ENCODE measurements around the gene NEURL4. TPM values are rescaled to one million over a fixed set of nuclear protein-coding genes. Genes with fewer than 3 reads are reported as not detected.

The NEURL4 gene
- polyA plus RNA-seq, 2 of the 4 experiments (the other 2 are of a cell fraction), result 12.2 to 50.4 TPM

DNA sequence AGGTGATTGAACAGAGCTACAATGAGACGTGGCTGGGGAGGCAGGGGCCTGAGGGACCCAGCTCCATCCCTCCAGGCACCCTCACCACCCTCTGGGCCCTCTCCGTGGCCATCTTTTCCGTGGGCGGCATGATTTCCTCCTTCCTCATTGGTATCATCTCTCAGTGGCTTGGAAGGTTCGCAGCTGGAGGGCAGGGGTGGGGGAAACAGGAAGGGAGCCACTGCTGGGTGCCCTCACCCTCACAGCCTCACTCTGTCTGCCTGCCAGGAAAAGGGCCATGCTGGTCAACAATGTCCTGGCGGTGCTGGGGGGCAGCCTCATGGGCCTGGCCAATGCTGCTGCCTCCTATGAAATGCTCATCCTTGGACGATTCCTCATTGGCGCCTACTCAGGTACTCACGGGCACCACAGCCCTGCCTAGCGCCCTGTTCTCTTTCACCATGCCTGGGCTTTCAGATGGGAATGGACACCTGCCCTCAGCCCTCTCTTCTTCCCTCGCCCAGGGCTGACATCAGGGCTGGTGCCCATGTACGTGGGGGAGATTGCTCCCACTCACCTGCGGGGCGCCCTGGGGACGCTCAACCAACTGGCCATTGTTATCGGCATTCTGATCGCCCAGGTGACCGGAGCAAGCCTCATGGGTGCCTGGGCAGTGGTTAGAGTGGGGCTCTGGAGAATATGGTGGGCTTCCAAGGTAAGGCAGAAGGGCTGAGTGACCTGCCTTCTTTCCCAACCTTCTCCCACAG lies 45.5 kb downstream of the NEURL4 start:
- no peak for ATAC-seq
- H3K4me1 ChIP-seq, result peaks cover 11% of the 10 kb centered on the region
- CTCF ChIA-PET, result interaction anchor here (1.0 to 13.5 kb wide), 10 partner anchors 8 to 277 kb away, joined by 3 to 446 read pairs (median 5); partner anchors contain the start of gene CTDNEP1

DNA sequence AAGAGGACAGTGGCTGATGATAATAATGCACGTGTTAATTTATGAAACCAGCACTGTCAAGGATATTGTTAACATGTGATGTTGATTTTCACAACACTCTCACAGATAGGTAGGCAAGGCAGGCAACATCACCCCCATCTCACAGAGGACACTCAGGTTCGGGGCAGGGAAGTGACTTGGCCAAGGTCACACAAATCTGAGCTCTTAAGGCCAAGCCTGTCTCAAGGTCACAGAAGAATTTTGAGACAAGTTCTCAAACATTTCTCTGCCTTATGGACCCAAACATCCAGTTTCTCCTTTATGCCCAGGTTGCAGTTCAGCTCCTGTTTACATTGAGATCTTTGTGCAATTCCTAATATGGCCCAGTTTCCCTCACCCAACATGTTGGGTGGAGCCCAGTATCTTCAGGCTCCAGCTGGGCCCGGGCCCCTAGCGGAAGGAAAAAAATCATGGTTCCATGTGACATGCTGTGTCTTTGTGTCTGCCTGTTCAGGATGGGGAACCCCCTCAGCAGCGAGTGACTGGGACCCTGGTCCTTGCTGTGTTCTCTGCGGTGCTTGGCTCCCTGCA lies 46.3 kb downstream of the NEURL4 start:
- CTCF ChIA-PET, result interaction anchor here (1.1 to 13.5 kb wide), 12 partner anchors 8 to 278 kb away, joined by 3 to 446 read pairs (median 6); partner anchors contain the start of gene GABARAP
- WGBS (ENCODE audit: missing lambda C conversion rate), result 72% methylated on average over 6 of the region's 6 CpGs
- no peak for DNase-seq (ENCODE audit: low read depth in 1 of 2, low spot score in 1 of 2)
- Histone ChIP-seq H3K4me3 (no peak overlapping the region), H3K4me1 (peaks cover 11% of the 10 kb centered on the region), H3K9me3 (no peaks in the 10 kb centered on the region), H3K4me2 (no peak overlapping the region), H3K27ac (no peak overlapping the region)
- no peak for FAIRE-seq
- POLR2A ChIA-PET, result interaction anchor here (1.1 kb wide), 1 partner anchor 22 kb away, joined by 11 read pairs; no protein-coding TSS in a partner anchor
- ATAC-seq, result no peak
- TF ChIP-seq, protein P1, sequence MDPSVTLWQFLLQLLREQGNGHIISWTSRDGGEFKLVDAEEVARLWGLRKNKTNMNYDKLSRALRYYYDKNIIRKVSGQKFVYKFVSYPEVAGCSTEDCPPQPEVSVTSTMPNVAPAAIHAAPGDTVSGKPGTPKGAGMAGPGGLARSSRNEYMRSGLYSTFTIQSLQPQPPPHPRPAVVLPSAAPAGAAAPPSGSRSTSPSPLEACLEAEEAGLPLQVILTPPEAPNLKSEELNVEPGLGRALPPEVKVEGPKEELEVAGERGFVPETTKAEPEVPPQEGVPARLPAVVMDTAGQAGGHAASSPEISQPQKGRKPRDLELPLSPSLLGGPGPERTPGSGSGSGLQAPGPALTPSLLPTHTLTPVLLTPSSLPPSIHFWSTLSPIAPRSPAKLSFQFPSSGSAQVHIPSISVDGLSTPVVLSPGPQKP (IDR thresholded peaks at IDR 0.05; ENCODE audit: low read depth, low read length), result no peak
- TF ChIP-seq CHD4 (IDR thresholded peaks at IDR 0.05; ENCODE audit: borderline replicate concordance), result no peak
- TF ChIP-seq, protein P2, sequence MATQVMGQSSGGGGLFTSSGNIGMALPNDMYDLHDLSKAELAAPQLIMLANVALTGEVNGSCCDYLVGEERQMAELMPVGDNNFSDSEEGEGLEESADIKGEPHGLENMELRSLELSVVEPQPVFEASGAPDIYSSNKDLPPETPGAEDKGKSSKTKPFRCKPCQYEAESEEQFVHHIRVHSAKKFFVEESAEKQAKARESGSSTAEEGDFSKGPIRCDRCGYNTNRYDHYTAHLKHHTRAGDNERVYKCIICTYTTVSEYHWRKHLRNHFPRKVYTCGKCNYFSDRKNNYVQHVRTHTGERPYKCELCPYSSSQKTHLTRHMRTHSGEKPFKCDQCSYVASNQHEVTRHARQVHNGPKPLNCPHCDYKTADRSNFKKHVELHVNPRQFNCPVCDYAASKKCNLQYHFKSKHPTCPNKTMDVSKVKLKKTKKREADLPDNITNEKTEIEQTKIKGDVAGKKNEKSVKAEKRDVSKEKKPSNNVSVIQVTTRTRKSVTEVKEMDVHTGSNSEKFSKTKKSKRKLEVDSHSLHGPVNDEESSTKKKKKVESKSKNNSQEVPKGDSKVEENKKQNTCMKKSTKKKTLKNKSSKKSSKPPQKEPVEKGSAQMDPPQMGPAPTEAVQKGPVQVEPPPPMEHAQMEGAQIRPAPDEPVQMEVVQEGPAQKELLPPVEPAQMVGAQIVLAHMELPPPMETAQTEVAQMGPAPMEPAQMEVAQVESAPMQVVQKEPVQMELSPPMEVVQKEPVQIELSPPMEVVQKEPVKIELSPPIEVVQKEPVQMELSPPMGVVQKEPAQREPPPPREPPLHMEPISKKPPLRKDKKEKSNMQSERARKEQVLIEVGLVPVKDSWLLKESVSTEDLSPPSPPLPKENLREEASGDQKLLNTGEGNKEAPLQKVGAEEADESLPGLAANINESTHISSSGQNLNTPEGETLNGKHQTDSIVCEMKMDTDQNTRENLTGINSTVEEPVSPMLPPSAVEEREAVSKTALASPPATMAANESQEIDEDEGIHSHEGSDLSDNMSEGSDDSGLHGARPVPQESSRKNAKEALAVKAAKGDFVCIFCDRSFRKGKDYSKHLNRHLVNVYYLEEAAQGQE (IDR thresholded peaks at IDR 0.05), result peak; percentile 34; the same call in 1 of the 2 replicates

More for the DNA sequence above, 45.5 kb downstream of the NEURL4 start:
- POLR2A ChIA-PET, result no interaction called here
- TF ChIP-seq HOXB13 (CRISPR knock-in tag; IDR thresholded peaks at IDR 0.05; ENCODE audit: low read depth) (no peak), CBX2 (IDR thresholded peaks at IDR 0.05; ENCODE audit: borderline replicate concordance, low read depth) (no peak)
- TF ChIP-seq, protein P3, sequence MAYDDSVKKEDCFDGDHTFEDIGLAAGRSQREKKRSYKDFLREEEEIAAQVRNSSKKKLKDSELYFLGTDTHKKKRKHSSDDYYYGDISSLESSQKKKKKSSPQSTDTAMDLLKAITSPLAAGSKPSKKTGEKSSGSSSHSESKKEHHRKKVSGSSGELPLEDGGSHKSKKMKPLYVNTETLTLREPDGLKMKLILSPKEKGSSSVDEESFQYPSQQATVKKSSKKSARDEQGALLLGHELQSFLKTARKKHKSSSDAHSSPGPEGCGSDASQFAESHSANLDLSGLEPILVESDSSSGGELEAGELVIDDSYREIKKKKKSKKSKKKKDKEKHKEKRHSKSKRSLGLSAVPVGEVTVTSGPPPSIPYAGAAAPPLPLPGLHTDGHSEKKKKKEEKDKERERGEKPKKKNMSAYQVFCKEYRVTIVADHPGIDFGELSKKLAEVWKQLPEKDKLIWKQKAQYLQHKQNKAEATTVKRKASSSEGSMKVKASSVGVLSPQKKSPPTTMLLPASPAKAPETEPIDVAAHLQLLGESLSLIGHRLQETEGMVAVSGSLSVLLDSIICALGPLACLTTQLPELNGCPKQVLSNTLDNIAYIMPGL (CRISPR knock-in tag; IDR thresholded peaks at IDR 0.05; ENCODE audit: borderline replicate concordance), result no peak
- no peak overlapping the region for H3K27ac ChIP-seq
- H3K4me2 ChIP-seq, result no peak overlapping the region
- DNase-seq (ENCODE audit: low read depth in 1 of 2, low spot score in 1 of 2), result no peak
- no peaks in the 10 kb centered on the region for H3K9me3 ChIP-seq
- H3K4me3 ChIP-seq, result no peak overlapping the region
- no peak for FAIRE-seq
- WGBS (ENCODE audit: missing lambda C conversion rate), result 79% methylated on average over 18 of the region's 18 CpGs

DNA sequence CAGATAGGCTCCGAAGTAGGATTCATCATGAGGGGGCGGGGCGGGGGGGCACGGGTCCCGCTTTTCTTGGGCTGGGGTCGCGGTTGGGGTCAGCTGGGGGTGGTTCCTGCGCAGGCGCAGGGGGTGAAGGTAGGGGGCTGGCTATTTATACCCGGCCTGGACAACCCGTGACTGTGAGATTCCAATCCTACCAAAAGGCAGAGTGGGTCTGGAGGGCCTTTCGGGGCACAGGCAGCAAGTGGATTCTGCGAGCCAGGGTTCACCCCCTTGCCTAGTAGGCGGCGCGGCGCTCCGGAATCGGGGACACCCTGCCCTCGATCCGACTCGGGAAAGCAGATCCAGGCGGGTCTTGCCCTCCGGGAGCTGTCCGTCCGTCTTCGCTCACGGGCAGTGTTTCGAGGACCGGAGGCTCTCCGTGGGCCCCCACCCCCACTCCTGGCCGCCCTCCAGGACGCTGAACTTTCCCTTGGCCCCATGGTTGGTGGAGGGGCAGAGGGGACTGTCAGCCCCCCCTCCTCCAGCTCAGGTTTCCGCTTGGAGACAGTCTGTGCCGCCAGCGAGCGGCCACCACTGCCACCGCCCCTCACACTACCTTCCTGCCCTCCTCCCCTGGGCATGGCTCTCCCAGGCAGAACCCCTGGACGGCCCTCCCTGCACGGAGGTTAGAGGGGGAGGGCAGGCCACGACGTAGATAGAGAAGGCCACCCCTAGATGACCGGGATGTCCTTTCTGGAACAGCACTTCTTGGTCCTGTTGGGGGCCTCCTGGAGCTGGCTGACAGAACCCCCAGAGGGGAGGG lies 47.0 kb downstream of the NEURL4 start:
- ATAC-seq, result no peak
- WGBS (ENCODE audit: missing lambda C conversion rate), result 64% methylated on average over 34 of the region's 43 CpGs
- Histone ChIP-seq H3K4me3 (peak overlapping the region; percentile 46), H3K27ac (peak overlapping the region; percentile 40 to 74; a peak in 5 of 6 replicates), H3K9me3 (no peaks in the 10 kb centered on the region), H3K4me1 (peaks cover 11% of the 10 kb centered on the region), H3K4me2 (peak overlapping the region; percentile 95)
- no peak for FAIRE-seq
- TF ChIP-seq CHD2 (IDR thresholded peaks at IDR 0.05; ENCODE audit: low read length, partially characterized antibody) (no peak), GATA3 (IDR thresholded peaks at IDR 0.05; ENCODE audit: borderline replicate concordance) (no peak), MAFK (IDR thresholded peaks at IDR 0.05; ENCODE audit: partially characterized antibody) (no peak), RCOR1 (IDR thresholded peaks at IDR 0.05; ENCODE audit: low read depth, low read length) (no peak), CHD4 (IDR thresholded peaks at IDR 0.05; ENCODE audit: borderline replicate concordance) (no peak), PHF8 (IDR thresholded peaks at IDR 0.05; ENCODE audit: borderline replicate concordance, low read depth) (no peak), ZNF302 (CRISPR knock-in tag; IDR thresholded peaks at IDR 0.05) (no peak), POLR2AphosphoS2 (conservative IDR thresholded peaks at IDR 0.05; ENCODE audit: low read length) (no peak), EHF (CRISPR knock-in tag; IDR thresholded peaks at IDR 0.05) (no peak), KDM5A (IDR thresholded peaks at IDR 0.05) (no peak), NR3C1 (IDR thresholded peaks at IDR 0.05) (no peak), ESRRA (IDR thresholded peaks at IDR 0.05; ENCODE audit: borderline replicate concordance, low read length) (no peak)
- DNase-seq (ENCODE audit: low read depth in 1 of 2, low spot score in 1 of 2), result no peak
- POLR2A ChIA-PET, result interaction anchor here (0.6 to 1.1 kb wide), 2 partner anchors 23 to 105 kb away, joined by 5 to 11 read pairs; no protein-coding TSS in a partner anchor
- CTCF ChIA-PET, result interaction anchor here (0.7 to 13.5 kb wide), 16 partner anchors 9 to 276 kb away, joined by 3 to 446 read pairs (median 11); partner anchors contain the start of gene GABARAP
